Endothelial cell (in vitro differentiated cells): ENCODE results near the gene ASCC1. TPM values are rescaled to one million over a fixed set of nuclear protein-coding genes. Genes with fewer than 3 reads are reported as not detected.

Experiments
- DNase-seq: peaks from one replicate; pipeline ENCODE4 v3.0.0; 2021; ENCODE audit warnings: low spot score
- H3K27ac Mint-ChIP-seq: one replicate; pipeline ENCODE4 v1.8.0; 2021; ENCODE audit warnings: mixed read lengths, inconsistent platforms; ENCODE audit not compliant: unreplicated experiment
- H3K27me3 Mint-ChIP-seq: one replicate; pipeline ENCODE4 v1.8.0; 2021; ENCODE audit warnings: mild to moderate bottlenecking, moderate library complexity, mixed read lengths, inconsistent platforms; ENCODE audit not compliant: unreplicated experiment
- H3K36me3 Mint-ChIP-seq: one replicate; pipeline ENCODE4 v1.8.0; 2021; ENCODE audit warnings: mild to moderate bottlenecking, low read depth, mixed read lengths, inconsistent platforms; ENCODE audit not compliant: unreplicated experiment
- H3K4me1 Mint-ChIP-seq: one replicate; pipeline ENCODE4 v1.8.0; 2021; ENCODE audit warnings: mild to moderate bottlenecking, mixed read lengths, inconsistent platforms; ENCODE audit not compliant: unreplicated experiment
- H3K4me3 Mint-ChIP-seq: one replicate; pipeline ENCODE4 v1.8.0; 2021; ENCODE audit warnings: mild to moderate bottlenecking, mixed read lengths, inconsistent platforms; ENCODE audit not compliant: unreplicated experiment
- H3K9me3 Mint-ChIP-seq: one replicate; pipeline ENCODE4 v1.8.0; 2021; ENCODE audit warnings: mixed read lengths, inconsistent platforms; ENCODE audit not compliant: unreplicated experiment
- CTCF ChIP-seq: fragments of 200-600 bp; sonication (generic); IDR thresholded peaks from one replicate; pipeline ENCODE4 v1.5.0; 2021; ENCODE audit warnings: antibody characterized with exemption; ENCODE audit not compliant: unreplicated experiment
- total RNA-seq: library from RNA; stranded (reverse); fragmentation: NEBNext Ultra II Directional; extraction: Animal tissue kit (Norgen Biotek cat#: 25700); gene quantifications from one replicate; pipeline ENCODE4 v1.2.1, GENCODE V29; 2021; ENCODE audit not compliant: unreplicated experiment

Gene ASCC1
- total RNA-seq, 1 donor from 2014 or later: 32.1 TPM

GRCh38 chr10:72076756-72077155, 139.3 kb downstream of the ASCC1 start:
- peaks cover under 1% of the 10 kb centered on the region for H3K36me3 Mint-ChIP-seq
- H3K27ac Mint-ChIP-seq: no peak overlapping the region
- H3K4me3 Mint-ChIP-seq: no peak overlapping the region
- TF ChIP-seq CTCF: no peak
- no peaks in the 10 kb centered on the region for H3K9me3 Mint-ChIP-seq
- DNase-seq: no peak
- H3K4me1 Mint-ChIP-seq: no peaks in the 10 kb centered on the region
- H3K27me3 Mint-ChIP-seq: peaks cover 5% of the 10 kb centered on the region

GRCh38 chr10:72075376-72076115, 140.5 kb downstream of the ASCC1 start:
- Mint-ChIP-seq H3K9me3 (no peaks in the 10 kb centered on the region), H3K36me3 (peaks cover 5% of the 10 kb centered on the region), H3K4me3 (no peak overlapping the region), H3K27me3 (peaks cover 6% of the 10 kb centered on the region), H3K4me1 (peaks cover 10% of the 10 kb centered on the region), H3K27ac (no peak overlapping the region)
- DNase-seq: no peak
- TF ChIP-seq CTCF: no peak

GRCh38 chr10:72074574-72075375, 141.3 kb downstream of the ASCC1 start:
- no peak for TF ChIP-seq CTCF
- no peak for DNase-seq

GRCh38 chr10:72073708-72074573, 142.1 kb downstream of the ASCC1 start:
- no peak for DNase-seq
- no peak overlapping the region for H3K27ac Mint-ChIP-seq

More at GRCh38 chr10:72074574-72075375, 141.3 kb downstream of the ASCC1 start:
- H3K4me3 Mint-ChIP-seq: no peak overlapping the region
- H3K27me3 Mint-ChIP-seq: peaks cover 6% of the 10 kb centered on the region
- H3K9me3 Mint-ChIP-seq: no peaks in the 10 kb centered on the region
- peaks cover 16% of the 10 kb centered on the region for H3K4me1 Mint-ChIP-seq
- H3K36me3 Mint-ChIP-seq: peaks cover 5% of the 10 kb centered on the region
- no peak overlapping the region for H3K27ac Mint-ChIP-seq

More at GRCh38 chr10:72073708-72074573, 142.1 kb downstream of the ASCC1 start:
- Mint-ChIP-seq H3K4me1 (peaks cover 23% of the 10 kb centered on the region), H3K4me3 (no peak overlapping the region), H3K9me3 (no peaks in the 10 kb centered on the region), H3K36me3 (peaks cover 5% of the 10 kb centered on the region), H3K27me3 (peaks cover 8% of the 10 kb centered on the region)
- TF ChIP-seq CTCF: no peak
